NCI-H1436 (cell line): ENCODE data around the gene MOAP1.
"Not testable (repeated sequence)": the region's sequence is repeated elsewhere in the genome, so short reads cannot be mapped to it uniquely, and the experiment has no call there.

Source experiments
- DNase-seq: peaks from one replicate; lab custom pipeline; 2025; lab: John Stamatoyannopoulos, UW

The MOAP1 gene

DNA sequence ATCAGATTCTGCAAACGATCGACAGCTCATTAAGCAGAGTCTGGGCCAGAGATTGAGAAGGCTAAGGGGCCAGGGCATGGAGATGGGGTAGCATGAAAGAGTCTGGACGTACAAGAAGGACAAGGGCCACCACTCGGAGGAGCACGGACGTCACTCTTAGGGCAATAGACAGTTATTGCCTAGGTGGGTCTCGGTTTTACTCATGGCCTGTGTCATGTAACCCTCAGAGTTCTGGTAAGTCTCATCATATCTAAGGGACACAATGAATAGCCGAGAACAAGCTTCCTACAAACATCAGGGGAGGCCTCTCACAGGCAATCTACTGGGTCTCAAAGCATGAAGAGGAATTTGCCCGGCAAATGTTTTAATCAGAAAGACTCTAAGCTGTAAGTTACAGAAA is 38.6 kb downstream of the MOAP1 start:
- no peak for DNase-seq

DNA sequence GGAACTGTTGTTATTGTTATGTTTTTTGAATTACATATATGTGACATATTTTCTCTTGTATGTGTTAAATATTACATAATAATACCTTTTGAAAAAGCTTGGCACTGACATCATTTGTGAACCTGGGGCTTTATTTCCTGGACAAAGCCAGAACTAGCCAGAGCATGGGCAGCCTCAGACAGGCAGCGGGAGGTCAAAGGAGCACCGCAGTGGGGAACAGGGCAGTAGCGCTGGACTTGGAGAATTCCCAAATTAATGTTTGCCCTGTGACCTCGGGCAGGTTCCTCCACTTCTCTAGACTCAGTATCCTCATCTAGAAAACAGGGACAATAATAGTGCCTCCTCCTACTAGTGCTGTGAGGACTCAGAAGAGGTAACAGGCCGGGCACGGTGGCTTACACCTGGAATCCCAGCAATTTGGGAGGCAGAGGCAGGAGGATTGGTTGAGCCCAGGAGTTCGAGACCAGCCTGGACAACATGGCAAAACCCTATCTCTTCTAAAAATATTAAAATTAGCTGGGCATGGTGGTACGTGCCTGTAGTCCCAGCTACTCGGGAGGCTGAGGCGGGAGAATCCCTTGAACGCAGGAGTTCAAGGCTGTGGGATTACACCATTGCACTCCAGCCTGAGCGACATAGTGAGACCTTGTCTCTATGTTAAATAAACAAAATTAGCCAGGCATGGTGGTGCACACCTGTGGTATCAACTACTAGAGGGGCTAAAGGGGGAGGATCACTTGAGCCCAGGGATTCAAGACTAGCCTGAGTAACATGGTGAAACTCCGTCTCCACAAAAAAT is 41.6 kb downstream of the MOAP1 start:
- no peak for DNase-seq

DNA sequence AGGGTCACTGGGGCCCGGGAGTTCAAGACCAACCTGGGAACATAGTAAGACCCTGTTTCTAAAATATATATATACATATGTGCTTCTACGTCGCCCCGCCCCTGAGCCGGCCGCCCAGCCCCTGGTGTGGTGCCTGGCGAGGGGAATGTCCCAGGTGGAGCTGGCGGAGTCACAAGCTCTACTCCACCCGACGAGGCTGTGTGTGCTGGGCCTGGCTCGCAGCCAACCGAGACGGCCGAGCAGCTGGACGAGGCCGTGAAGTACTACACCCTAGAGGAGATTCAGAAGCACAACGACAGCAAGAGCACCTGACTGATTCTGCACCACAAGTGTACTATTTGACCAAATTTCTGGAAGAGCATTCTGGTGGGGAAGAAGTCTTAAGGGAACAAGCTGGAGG is 46.8 kb downstream of the MOAP1 start:
- DNase-seq = no peak

DNA sequence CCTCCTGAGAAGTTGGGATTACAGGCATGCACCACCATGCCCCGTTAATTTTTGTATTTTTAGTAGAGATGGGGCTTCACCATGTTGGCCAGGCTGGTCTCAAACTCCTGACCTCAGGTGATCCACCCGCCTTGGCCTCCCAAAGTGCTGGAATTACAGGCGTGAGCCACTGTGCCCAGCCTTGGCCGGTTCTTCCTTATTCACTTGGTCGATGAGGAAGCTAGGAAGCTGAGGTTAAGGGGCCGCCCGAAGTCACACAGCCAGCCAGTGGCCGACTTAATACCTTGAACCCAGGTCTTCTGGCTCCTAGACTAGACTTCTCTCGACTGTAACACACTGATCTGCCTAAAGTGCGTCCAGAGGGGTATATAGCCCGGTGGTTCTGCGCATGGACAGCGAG is 48.2 kb downstream of the MOAP1 start:
- not testable (repeated sequence) for DNase-seq

DNA sequence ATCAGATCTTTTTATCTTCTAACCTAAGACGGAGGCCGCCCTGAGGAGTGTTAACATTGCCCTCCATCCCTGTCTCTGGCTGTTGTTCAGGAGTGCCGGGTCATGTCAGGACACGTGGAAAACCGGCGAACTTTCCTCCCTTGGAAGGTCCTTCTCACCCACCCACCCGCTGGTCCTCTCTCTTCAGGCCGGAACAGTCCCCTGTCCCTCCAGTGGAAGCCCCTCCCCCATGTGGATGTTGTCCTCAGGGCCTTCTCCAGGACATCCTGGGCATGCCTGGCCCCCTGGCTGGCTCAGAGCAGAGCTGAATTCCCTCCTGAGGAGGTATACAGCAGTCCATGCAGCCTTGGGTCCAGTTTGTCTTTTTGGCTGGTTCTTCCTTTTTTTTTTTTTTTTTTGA is 48.7 kb downstream of the MOAP1 start:
- DNase-seq = no peak

- no peak for DNase-seq
Observed at GRCh38 chr14:93135399-93135798, 49.3 kb downstream of the MOAP1 start.

GRCh38 chr14:93133464-93133863 is 51.2 kb downstream of the MOAP1 start:
- no peak for DNase-seq

DNA sequence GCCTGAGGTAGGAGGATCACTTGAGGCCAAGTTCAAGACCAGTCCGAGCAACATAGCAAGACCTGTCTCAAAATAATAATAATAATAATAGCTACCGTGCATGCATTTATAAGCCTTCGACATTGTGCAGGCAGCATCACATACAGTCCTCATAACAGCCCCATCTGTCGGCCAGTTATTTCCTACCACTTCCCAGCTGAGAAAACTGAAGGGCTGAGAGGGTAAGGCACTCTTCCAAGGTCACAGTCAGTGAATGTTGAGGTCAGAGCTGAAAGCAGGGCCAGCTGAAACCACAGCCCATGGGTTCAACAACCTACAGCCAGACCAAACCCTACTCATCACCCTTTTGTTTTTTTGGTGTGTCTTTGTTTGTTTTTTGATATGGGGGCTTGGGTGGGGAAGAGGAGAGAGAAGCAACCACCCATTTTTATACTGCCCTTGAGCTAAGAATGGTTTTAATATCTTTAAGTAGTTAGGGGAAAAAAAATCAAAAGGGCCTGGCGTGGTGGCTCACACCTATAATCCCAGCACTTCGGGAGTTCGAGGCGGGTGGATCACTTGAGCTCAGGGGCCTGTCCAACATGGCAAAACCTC is 52.1 kb downstream of the MOAP1 start:
- no peak for DNase-seq
